Cardiac septum (tissue), 1 donor: ENCODE measurements around the gene PYROXD2. TPM values are rescaled to one million over a fixed set of nuclear protein-coding genes. Genes with fewer than 3 reads are reported as not detected.

ENCODE experiments used
- DNase-seq: peaks from one replicate; pipeline ENCODE4 v3.0.0-alpha.2; 2020; ENCODE audit warnings: low spot score
- intact Hi-C: fragments of 100-400 bp; cut with DNase I; formaldehyde crosslinking; loops from one replicate; pipeline ENCODE4 v1.14.0; 2022
- total RNA-seq: library from RNA; stranded (reverse); fragmentation: NEBNext Ultra II Directional; extraction: Animal tissue kit (Norgen Biotek cat#: 25700); gene quantifications from one replicate; pipeline ENCODE4 v1.2.1, GENCODE V29; 2021
- donor health status: DM: no; HTN: no; CAD: no.

PYROXD2 gene
- total RNA-seq, 1 donor from 2014 or later = 11.7 TPM

DNA sequence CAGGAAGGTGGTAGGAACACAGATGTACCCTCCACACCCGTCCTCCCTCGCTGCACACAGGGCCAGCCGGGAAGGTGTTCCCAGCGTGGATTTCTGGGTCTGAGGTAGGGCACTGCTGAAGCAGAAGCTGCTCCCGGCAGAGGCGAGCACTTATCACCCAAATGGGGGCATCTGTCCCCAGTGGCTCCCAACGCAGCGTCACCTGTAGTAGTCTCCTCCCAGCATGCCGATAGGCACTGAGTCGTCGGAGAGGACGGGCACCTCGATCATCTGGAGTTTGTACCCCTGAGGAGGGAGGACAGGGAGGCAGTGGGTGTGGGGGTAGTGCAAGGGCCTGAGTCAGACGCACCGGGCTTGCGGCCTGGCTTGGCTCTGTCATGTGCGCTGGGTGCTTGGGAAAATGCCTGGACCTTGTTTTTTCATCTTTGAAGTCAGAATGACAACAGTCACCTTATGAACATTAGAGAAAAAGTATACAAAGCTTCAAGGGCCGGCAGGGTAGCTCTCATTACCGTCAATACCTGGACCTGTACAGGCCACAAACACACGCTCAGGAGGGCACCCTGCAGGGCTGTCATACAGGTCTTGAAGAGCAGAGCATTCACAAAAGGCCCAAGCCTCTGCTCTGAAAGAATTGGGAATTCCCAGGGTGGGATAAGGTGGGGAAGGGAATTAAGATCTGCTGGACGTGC, 3.1 kb upstream of the PYROXD2 start:
- intact Hi-C loops = loop anchor here (10.0 kb wide), 1 partner anchor 153 kb away; the partner anchor contains the start of gene LOXL4
- no peak for DNase-seq

DNA sequence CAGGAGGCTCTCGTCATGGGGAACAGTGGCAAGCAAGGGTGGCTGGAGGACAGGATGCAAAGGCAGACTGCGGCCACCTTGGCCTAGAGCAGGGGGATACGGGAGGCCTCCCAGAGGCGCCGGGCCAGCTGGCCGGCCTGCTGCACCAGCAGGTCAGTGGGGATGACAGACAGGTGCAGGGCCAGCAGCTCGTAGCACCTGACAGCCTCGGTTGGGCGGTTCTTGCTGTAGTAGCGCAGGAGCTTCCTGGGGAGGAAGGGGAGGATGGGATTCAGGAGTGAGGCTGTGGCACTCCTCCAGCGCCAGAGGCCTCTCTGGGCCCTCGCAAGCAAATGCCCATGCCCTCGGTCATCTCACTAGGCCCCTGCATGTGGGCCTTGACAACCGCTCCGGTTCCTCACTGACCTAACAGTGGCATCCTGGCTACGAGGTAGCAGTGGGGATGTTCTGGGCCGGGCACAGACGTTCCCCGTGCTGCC, 2.5 kb upstream of the PYROXD2 start:
- intact Hi-C loops = loop anchor here (10.0 kb wide), 1 partner anchor 153 kb away; the partner anchor contains the start of gene LOXL4
- no peak for DNase-seq

DNA sequence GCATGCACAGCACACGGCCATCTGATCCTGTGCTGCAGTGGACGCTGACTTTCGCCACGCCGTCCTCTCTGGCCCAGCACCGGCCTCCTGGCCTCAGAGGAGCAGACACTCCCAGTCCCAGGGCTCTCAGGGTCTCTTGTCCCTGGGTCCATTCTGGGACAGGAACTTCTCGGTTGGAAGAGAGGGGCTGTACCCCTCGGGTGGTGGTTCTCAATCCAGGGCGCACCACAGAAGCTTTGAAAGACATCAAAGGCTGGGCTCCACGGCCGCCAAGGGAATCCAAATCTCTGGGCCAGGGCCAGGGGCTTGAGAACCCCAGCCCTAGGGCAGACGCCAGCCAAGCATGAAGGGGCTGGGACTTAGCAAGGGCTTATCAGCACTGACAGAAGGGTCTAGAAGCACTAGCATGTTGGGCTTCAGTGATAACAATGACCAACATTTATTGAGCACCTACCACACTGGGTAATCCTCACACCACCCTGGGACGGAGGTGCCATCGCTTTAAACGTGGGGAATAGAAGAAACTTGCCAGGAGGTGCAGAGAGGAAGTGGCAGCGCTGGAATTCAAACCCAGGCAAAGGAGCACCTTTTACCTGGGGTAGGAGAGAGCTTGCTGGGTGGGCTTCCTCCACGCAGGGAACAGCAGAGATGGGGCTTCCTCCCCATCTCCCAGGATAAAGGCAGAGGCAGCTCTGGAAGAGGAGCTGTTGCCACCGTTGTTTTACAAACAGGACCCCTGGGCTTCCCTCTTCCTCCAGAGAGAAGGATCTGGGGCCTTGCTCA, 1.8 kb upstream of the PYROXD2 start:
- intact Hi-C loops = loop anchor here (10.0 kb wide), 1 partner anchor 152 kb away; the partner anchor contains the start of gene LOXL4
- no peak for DNase-seq

DNA sequence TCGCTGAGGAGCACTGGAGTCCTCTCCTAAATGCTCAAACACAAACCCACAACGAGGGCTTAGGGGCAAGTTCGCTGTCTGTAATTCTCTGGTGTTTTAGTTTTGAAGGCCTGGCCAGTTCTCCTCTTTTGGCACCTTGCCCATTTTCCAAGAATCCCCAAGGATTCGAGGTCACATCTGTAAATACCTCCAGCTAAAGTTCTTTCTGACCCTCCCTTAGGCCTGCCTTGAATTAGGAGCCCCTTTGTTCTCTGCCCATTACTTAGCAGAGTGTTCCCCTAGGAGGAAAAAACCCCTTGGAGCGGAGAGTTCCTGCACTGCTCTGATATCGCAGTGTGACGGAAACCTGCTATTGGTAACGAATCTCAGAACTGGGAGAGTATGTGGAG, 743 bp upstream of the PYROXD2 start:
- intact Hi-C loops = loop anchor here (10.0 kb wide), 1 partner anchor 151 kb away; the partner anchor contains the start of gene LOXL4
- no peak for DNase-seq

DNA sequence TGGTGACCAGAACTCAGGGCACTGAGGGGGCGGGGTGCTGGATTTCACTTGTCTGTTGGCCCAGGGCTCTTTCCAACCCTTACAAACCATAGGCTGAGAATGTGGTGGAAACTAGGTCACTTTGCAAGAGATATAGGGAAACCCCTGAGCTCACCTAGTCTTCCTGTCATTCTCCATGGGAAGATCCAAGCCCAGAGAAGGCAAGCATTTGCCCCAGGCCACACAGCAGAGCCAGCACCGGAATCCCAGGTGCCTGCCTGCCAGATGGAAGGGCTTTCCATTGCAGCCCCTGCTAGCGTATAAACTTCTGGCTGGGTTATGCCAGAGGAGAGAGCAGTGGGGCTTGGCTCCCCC, 427 bp downstream of the PYROXD2 start:
- no peak for DNase-seq
- intact Hi-C loops = loop anchor here (10.0 kb wide), 1 partner anchor 150 kb away; the partner anchor contains the start of gene LOXL4

DNA sequence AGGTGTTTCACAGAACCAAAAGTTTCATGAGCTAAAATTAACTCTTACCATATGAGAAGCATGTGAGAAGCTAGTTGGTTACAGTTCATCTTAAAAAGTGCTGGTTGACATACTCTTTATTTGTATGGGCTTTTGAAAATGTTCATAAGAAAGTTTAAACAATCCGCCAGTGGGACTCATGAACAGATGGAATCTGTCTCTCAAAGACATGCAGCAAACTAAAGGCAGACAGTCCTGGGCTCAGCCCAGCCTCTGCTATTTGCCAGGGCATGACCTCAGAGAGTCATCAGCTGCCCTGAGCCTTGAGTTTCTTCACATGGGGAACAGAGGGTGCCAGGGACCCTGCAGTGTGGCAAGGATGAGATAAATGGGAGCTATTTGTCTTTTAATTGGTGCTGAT, 3.2 kb downstream of the PYROXD2 start:
- DNase-seq = no peak
- intact Hi-C loops = loop anchor here (10.0 kb wide), 1 partner anchor 147 kb away; the partner anchor contains the start of gene LOXL4

DNA sequence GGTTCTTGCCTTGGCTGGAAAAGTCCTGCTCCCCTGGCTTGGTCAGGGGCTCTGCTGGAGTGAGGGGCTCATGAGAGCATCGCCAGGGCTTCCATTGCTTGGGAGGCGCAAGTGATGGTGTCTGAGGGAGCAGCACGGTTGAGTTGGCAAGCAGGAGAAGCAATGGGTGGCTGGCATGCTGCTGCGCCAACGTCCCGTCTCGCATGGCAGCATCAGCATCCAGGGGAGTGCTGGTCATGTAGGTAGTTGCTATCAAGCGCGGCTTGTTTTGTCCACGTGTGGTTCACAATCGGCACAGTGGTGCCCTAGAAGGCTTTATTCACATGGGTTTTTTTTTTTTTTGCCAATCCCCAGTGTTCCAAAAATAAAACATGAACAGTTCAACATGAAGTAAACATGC, 3.8 kb downstream of the PYROXD2 start:
- DNase-seq = no peak
- intact Hi-C loops = loop anchor here (10.0 kb wide), 1 partner anchor 146 kb away; the partner anchor contains the start of gene LOXL4

DNA sequence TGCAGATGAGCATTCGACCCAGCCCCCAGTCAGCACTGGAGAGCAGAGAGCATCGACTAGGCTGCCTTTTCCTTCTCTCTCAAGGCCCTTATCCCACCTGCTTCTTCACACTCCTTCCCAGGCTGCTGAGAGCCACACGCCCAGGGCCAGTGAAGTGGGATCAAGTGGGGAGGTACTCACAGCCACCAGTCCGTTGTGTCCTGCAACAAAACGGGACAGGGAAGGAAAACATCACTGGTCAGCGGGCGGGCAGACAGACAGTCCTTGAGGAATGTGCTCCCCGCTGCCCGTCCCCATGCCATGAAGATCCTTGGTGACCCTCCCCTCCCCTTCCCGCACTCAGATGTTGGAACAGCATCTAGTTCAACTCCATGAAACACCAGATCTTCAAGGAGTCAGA, 4.2 kb downstream of the PYROXD2 start:
- no peak for DNase-seq
- intact Hi-C loops = loop anchor here (10.0 kb wide), 1 partner anchor 146 kb away; the partner anchor contains the start of gene LOXL4

DNA sequence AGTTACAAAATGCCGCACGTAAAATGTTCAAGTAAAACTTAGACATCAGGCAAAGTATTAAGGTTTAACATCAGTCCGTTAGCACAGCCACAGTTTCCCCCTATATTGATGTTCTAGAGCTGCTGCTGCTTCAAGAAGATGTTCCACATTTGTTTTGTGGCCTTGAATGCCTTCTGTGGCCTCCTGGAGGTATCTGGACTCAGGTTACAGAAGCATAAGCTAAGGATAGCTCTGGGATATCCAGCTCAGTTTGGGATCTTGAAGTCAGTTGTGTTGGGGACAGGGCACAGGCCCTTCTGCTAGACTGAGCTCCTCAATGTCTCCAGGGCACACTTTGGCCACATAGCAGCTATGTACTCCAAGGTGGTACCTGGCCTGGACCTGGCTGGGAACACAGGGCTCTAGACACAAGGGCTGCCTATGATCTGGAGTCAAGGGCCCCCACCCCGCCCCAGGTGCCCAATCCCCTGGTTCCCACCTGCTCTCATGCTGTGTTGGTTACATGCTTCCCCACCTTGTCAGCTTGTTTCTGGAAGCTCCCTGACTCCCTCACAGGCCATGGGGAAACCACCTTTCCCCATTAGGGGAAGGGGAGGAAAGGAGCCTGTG, 4.7 kb downstream of the PYROXD2 start:
- intact Hi-C loops = loop anchor here (10.0 kb wide), 1 partner anchor 145 kb away; the partner anchor contains the start of gene LOXL4
- no peak for DNase-seq

DNA sequence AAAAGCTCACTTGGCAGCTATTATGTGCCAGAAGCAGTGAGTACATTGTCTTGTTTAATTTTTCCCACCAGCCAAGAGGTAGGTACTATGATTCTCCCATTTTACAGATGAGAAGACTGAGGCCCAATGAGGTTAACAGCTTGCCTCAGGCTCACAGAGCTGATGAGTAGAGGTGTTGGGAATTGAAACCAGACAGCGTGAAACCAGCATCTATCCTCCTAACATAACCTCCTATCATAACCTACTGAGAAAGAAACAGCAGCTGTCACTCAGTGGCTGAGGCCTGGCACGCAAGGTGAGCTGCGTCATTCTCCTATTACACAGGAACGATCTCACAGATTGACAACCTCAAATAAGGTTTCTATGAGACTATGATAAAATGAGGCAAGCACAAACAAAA, 6.2 kb downstream of the PYROXD2 start:
- no peak for DNase-seq
- intact Hi-C loops = no loop called here

DNA sequence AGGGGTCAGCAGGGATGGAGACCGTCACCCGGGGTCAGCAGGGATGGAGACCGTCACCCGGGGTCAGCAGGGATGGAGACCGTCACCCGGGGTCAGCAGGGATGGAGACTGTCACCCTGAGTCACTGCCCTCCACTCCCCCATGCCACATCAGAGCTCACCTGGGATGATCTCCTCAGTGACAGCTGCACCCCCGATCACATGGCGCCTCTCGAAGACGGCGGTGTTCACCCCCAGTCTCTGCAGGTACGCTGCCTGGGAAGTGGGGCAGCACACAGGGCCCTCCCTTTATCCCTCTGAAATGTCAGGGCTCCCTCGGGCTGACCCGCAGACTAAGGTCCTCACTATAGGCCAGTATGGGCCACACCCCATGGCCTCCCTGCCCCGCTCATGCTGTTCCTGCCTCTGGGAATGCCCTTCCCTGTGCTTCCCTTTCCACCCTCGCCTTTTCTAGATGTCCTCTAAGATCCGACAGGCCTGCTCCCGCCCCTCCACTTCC, 7.2 kb downstream of the PYROXD2 start:
- no peak for DNase-seq
- intact Hi-C loops = no loop called here

DNA sequence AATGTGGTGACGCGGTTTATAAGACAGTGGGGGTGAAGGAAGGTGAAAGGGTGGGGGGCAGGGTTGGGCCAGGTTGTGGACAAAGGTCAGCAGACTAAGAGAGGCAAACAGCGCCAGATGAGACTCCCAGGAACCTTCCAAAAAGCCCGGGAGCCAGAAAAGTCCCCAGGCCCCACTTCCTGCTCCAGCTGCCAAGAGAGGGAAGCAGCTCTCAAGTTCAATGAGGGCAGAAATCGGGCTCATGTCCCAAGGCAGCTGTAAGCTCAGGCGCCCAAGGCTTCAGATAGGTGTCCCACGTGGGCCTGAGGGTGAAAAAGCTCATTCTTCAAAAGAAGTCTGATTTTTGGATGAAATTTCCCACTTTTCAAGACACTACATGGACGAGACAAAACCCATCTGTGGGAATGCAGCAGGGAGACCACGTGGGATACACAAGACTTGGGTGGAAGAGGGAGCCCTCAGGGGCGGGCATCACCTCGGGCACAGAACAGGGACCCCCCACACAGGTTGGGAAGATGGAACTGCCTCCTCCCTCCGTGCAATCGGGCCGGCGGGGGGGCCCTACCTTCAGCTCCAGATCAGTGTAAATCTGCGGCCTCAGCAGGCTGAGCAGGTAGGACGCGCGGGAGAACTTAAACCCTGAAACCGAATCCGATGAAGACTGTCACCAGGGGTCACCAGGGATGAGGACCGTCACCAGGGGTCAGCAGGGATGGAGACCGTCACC, 7.8 kb downstream of the PYROXD2 start:
- DNase-seq = no peak
- intact Hi-C loops = no loop called here

DNA sequence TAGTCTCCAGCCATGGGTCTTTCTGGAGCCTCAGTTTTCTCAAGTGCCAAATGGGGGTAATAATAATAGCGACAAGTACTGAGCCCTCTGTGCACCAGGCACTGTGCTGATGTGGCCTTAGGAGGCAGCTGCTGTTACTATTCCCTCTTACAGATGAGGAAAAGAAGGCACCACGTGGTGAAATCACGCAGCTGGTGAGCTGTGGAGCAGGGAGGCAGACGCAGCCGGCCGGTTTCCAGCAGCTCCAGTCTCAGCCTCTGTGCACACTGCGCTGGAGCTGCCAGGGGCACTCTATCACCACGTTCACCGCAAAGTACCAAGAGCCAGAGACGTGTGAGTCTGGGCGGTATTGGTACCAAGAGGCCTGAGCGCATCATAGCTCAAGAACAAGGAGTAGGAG, 9.6 kb downstream of the PYROXD2 start:
- intact Hi-C loops = no loop called here
- no peak for DNase-seq

DNA sequence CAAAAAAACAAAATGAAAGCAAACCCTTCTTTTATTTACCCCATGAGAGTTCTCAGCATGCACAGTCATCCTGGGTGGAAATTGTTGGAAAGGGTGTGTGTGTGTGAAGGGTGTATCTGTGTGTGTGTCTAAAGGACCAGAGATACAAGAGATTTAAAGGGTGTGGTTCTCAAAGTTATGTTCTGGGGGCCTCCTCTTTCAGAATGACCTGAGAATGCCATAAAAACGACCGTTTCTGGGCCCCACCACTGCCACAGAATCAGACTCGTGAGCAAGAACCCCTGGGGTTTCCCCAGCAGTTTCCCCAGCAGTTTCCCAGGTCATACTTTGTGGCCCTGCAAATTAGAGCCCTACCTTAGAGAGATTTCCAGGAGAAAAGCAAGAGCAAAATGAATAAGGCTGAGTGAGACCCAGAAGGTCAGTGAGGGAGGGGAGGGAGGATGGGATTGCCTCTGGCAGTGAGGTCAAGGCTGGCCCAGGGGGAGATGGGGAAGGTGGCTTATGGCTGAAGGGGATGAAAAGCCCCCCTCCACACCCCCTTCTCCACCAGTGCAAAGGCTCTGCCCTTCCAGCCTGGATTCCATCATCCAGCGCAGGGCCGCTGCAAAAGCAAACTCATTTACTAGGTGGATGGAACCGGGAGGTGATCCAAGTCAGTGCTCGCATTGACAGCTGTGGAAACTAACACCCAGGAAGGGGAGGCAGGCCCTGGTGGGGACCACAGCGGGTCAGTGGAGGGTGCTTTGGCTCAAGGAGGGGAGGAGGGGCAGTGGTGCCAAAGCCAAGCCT, 10.2 kb downstream of the PYROXD2 start:
- no peak for DNase-seq
- intact Hi-C loops = no loop called here

DNA sequence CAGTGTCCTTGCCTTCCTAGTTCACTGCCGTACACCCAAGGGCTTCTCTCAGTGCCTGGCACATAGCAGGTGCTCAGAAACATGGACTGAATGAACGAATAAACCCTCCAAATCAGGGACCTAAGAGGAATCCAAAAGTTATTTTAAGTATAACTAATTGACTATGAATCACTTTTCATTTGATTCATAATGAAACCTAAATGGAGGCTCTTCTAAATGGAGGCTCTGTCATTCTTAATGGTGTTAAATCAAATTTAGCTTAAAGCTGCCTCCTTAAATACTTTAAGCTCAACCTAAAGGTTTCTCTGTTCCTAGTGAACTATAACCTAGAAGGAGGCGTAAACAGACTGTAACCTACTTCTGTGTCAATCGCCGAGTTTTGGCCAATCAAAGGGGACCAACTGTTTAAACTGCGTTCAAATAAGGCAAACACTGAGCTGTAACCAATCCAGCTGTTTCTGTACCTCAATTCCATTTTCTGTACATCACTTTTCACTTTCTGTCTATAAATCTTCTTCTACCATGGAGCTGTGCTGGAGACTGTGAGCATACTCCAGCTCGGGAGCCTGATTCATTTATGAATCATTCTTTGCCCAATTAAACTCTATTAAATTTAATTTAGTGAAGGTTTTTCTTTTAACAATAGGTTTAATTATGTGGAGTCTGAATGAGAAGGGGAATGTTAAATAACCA, 11.0 kb downstream of the PYROXD2 start:
- no peak for DNase-seq
- intact Hi-C loops = no loop called here

DNA sequence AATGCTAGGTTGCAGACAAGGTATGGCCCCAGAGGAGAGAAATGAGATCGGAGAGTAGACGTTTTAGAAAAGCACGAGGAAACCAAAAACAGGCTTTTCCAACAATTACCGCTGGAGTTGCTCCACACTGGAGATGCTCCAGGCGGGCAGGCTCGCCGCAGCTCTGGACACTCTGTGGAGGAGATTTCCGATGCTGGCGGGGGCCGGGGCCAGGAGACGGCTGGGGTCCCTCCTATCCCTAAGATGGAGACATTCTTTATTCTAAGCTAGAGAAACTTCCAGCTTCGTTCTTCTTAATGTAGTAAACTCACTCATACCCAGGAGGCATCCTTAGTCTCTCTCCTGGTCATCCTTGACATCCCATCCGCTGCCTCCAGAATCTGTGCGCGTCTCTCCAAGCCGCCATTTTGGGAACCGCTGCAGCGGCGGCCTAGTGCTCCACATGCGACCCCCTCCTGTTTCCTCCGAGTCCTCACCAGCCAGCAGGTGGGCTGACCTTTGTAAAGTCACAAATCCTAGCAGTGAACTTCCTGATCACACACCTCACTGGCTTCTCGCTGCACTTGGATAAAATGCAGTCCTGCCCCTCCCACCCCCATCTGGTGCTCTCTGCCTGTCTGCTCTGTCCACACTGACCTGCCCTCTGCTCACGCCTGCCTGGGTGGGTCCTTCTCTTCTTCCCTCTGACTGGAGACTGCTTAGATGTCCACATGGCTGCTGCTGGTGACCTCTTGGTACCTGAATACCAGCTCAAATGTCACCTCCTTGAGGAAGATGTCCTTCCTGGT, 11.9 kb downstream of the PYROXD2 start:
- no peak for DNase-seq
- intact Hi-C loops = no loop called here

DNA sequence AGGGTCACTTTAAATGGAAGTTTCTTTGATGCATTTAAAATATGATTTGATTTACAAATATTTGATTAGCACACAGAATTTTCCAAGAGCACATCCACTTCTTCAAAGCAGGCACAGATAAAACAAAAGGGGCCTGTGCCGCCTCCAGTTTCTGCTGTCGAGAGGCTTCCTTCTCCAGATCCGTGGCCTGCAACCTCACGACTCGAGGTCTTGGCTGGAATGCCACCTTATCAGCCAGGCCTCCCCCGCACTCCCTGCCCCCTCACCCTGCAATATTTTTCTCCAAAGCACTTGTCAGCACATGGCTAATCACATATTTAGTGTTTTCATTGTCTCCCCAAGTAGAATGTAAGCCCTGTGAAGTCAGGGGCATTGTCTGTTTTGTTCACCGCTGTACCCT, 12.5 kb downstream of the PYROXD2 start:
- intact Hi-C loops = no loop called here

More for the DNA sequence above, 12.5 kb downstream of the PYROXD2 start:
- no peak for DNase-seq
